HepG2 (cell line): ENCODE results near the gene GOT1. TPM values are rescaled to one million over a fixed set of nuclear protein-coding genes. Genes with fewer than 3 reads are reported as not detected.
A peak's percentile ranks its signal among the peaks of the same experiment; 100 is the strongest.

Source experiments
- CEBPB ChIP-seq: IDR thresholded peaks from 2 replicates; pipeline ENCODE4 v1.6.1; 2011; ENCODE audit warnings: low read depth, low read length, improper control_type of control experiment, borderline replicate concordance
- E2F1 ChIP-seq: sonication (generic); formaldehyde crosslinking; IDR thresholded peaks from 2 replicates; pipeline ENCODE4 v1.5.0; 2020; ENCODE audit warnings: missing genetic modification reagents
- FOXM1 ChIP-seq: sonication (generic); formaldehyde crosslinking; IDR thresholded peaks from 2 replicates; pipeline ENCODE4 v1.5.0; 2020; ENCODE audit warnings: missing genetic modification reagents
- MEIS2 ChIP-seq: sonication (generic); formaldehyde crosslinking; IDR thresholded peaks from 2 replicates; pipeline ENCODE4 v1.9.0; 2021; ENCODE audit warnings: mild to moderate bottlenecking, missing genetic modification reagents
- PRDM10 ChIP-seq: sonication (generic); formaldehyde crosslinking; IDR thresholded peaks from 2 replicates; pipeline ENCODE4 v1.4.0; 2020; ENCODE audit warnings: low read depth, missing genetic modification reagents
- RFX3 ChIP-seq: IDR thresholded peaks from 2 replicates; pipeline ENCODE4 v1.6.1; 2016; ENCODE audit warnings: missing biosample characterization, missing genetic modification reagents
- SPEN ChIP-seq: sonication (generic); formaldehyde crosslinking; IDR thresholded peaks from 2 replicates; pipeline ENCODE4 v1.5.1; 2020; ENCODE audit warnings: low read depth, mild to moderate bottlenecking, missing genetic modification reagents
- SRSF4 ChIP-seq: fragments of 200-400 bp; formaldehyde crosslinking; IDR thresholded peaks from one replicate; pipeline ENCODE4 v1.6.1; 2018; ENCODE audit warnings: mild to moderate bottlenecking, low read depth, low read length, moderate library complexity; ENCODE audit not compliant: poor library complexity, severe bottlenecking
- THAP11 ChIP-seq: IDR thresholded peaks from 2 replicates; pipeline ENCODE4 v1.6.1; 2016; ENCODE audit warnings: missing biosample characterization, missing genetic modification reagents
- TMF1 ChIP-seq: sonication (generic); formaldehyde crosslinking; IDR thresholded peaks from 2 replicates; pipeline ENCODE4 v1.8.1; 2022; ENCODE audit warnings: low read depth, missing genetic modification reagents
- ZBTB44 ChIP-seq: sonication (generic); formaldehyde crosslinking; IDR thresholded peaks from 2 replicates; pipeline ENCODE4 v1.4.0; 2020; ENCODE audit warnings: missing genetic modification reagents
- ZFP91 ChIP-seq: sonication (generic); formaldehyde crosslinking; IDR thresholded peaks from 2 replicates; pipeline ENCODE4 v1.9.0; 2022; ENCODE audit warnings: missing genetic modification reagents, mild to moderate bottlenecking, borderline replicate concordance
- ZFY ChIP-seq: sonication (generic); formaldehyde crosslinking; IDR thresholded peaks from 2 replicates; pipeline ENCODE4 v1.4.0; 2020; ENCODE audit warnings: missing genetic modification reagents
- ZNF597 ChIP-seq: sonication (generic); formaldehyde crosslinking; IDR thresholded peaks from 2 replicates; pipeline ENCODE4 v1.5.0; 2020; ENCODE audit warnings: missing genetic modification reagents
- ZNF644 ChIP-seq: IDR thresholded peaks from 2 replicates; pipeline ENCODE4 v1.6.1; 2016; ENCODE audit warnings: low read depth
- ZNF687 ChIP-seq: sonication (generic); formaldehyde crosslinking; IDR thresholded peaks from 2 replicates; pipeline ENCODE4 v1.5.1; 2020; ENCODE audit warnings: mild to moderate bottlenecking, missing genetic modification reagents, moderate library complexity
- polyA plus RNA-seq, 8 experiments: library from polyadenylated mRNA; depleted of rRNA in 3 of 8; stranded (reverse) in 7 of 8; unstranded in 1 of 8; fragments of >200 nt; fragmentation: Illumina TruSeq in 4 of 8; extraction: Trizol in 4 of 8; gene quantifications; 2 replicates each; pipeline versions ENCODE4 v1.2.1 to v1.2.3, GENCODE V29; 2011 to 2016; ENCODE audit warnings: low read depth in 4 of 8, missing spikeins in 1 of 8, mixed read lengths in 1 of 8; ENCODE audit not compliant: insufficient read depth in 1 of 8
- total RNA-seq, 5 experiments: library from RNA; depleted of rRNA; stranded (reverse); fragments of >200 nt; fragmentation: Illumina TruSeq; extraction: Trizol; gene quantifications; 2 replicates each; pipeline ENCODE4 v1.2.3, GENCODE V29; 2016; ENCODE audit warnings: low read depth in 1 of 5

GOT1 gene
- total and polyA plus RNA-seq, 2 of the 13 experiments (the other 11 are each of a cell fraction or from before 2014, with no cell fraction given) = 81.2 to 102 TPM

GRCh38 chr10:99421233-99421739 is 9.1 kb downstream of the GOT1 start (continued):
- no peak; the same call in 1 of the 2 replicates for TF ChIP-seq ZFY (CRISPR knock-in tag)
- 0 out of 2 replicates have a peak, but pooled peaks have one; percentile 22 for TF ChIP-seq PRDM10 (CRISPR knock-in tag)
- peak; percentile 96 for TF ChIP-seq CEBPB
- TF ChIP-seq ZFP91 = no peak
- no peak for TF ChIP-seq RFX3 (CRISPR knock-in tag)
- TF ChIP-seq MEIS2 (CRISPR knock-in tag) = peak; percentile 78
- TF ChIP-seq THAP11 = peak; percentile 74
- TF ChIP-seq SPEN (CRISPR knock-in tag) = 0 out of 2 replicates have a peak, but pooled peaks have one; percentile 23
- TF ChIP-seq SRSF4 = no peak
- TF ChIP-seq ZNF597 = no peak
- TF ChIP-seq ZNF687 (CRISPR knock-in tag) = no peak
- TF ChIP-seq TMF1 (CRISPR knock-in tag) = no peak
- TF ChIP-seq FOXM1 (CRISPR knock-in tag) = no peak
- no peak for TF ChIP-seq ZBTB44 (CRISPR knock-in tag)
- 0 out of 2 replicates have a peak, but pooled peaks have one; percentile 13 for TF ChIP-seq ZNF644
- TF ChIP-seq E2F1 (CRISPR knock-in tag) = no peak
